HG02885 (cell line): ENCODE results near the gene SLC35F3.
"Not testable (repeated sequence)": the region's sequence is repeated elsewhere in the genome, so short reads cannot be mapped to it uniquely, and the experiment has no call there.

Source experiments
- ATAC-seq: cut with Tn5 transposase; IDR thresholded peaks from one replicate; pipeline ENCODE4 v1.9.1; 2021; ENCODE audit warnings: mild to moderate bottlenecking; ENCODE audit not compliant: unreplicated experiment, poor library complexity

Gene SLC35F3

DNA sequence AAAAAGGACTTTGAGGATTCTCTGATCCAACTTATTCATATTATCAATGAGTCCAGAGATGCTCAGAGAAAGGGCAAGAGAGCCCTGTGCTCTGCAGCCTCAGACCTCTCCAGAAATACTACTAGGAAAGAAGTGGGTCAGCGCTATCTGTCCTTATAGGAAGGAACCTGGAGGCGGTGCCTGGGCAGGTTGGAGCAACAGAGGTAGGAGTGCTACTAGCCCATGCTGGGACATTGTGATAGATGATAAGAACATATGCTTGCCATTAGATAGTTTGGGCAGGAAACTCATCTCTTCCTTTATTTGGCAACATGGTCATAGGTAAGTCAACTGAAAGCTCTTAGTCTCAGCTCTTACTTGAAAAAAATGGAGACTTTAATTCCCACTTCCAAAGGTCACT lies 335.0 kb downstream of the SLC35F3 start:
- no peak for ATAC-seq

DNA sequence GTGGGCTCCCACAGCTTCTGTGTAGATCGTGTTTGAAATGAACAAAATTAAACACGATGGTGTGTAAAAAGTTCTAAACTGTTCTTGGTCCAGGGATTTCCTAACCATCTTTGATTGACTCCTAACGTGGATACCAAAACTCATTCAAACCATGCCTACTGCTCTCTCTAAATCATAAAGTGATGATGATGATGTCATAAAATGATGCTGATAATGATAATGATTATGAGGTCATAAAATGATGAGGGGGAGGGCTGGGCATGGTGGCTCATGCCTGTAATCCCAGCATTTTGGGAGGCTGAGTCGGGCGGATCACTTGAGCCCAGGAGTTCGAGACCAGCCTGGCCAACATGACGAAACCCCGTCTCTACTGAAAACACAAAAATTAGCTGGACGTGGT lies 335.5 kb downstream of the SLC35F3 start:
- no peak for ATAC-seq

DNA sequence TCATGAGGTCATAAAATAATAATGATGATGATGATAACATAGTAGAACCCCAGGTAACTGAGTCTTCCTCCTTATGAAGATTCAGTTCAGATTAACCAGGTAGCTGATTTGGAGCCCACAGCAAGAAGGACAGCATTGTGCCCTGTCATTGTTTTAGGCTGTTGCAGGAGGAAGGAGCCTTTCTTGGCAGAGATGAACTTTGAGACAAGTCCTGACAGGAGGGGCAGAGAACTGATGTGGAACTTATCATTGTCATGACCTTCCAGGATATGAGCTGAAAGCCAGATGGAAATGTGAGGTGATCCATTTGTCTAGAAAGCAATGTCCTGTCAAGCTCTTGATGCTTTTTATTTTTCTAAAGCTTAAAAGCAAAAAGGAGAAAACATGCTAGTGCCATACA lies 336.2 kb downstream of the SLC35F3 start:
- ATAC-seq: no peak

DNA sequence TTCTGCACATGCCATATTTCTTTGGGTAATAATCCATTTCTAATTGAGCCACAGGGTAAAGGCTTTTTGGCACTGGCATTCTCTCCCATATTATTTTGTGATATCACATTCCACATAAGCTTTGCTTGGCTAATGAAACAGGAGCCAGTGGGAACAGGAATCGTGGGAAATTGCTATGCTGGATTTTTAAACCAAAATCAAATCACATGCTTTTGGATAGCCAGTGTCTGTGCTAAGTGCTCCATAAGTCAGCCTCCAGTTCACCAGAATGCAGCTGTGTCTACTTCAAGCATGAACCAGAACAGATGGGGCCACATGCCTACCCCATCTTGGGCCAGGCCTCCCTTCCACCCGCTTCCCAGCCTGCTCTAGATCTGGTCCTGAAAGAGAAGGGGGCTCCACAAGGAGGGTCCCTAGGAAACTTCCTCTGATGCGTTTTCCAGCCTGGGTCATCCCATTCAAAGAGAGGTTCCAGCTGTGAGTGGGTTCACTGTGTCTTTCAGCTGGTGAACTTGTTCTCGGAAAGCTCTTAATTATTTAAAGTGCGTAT lies 337.5 kb downstream of the SLC35F3 start:
- no peak for ATAC-seq

DNA sequence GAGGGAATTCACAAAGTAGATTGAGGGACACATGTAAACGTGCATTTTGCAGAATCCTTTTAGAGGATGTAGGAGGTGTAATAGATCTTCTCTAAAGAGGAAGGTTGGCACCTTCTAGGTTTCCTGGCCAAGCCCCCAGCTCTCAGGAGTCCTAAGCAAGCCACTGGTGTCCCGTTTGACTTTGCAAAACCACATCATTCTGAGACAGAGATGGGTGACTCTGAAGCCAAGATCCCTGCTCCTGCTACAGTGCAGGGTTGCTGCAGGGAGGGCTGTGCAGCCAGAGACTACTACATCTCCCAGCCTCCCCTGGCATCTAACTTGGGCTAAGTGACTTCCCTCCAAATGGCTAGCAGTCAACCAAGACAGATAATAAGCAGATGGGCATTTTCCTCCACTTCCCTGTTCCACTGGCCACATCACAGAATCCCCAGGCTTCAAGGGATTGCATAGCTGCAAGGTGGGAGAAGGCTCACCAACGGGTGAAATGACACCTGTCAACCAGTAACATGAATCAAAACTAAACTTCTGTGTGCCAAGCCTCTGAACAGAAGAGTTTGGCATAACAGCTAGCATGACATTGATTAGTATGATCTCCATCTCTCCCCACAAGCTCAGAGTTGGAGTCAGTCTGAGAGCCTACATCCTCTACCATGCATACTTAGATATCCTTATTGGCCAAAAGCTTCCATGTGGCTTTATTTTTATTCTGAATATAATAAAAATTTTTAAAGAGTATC lies 339.2 kb downstream of the SLC35F3 start:
- no peak for ATAC-seq

DNA sequence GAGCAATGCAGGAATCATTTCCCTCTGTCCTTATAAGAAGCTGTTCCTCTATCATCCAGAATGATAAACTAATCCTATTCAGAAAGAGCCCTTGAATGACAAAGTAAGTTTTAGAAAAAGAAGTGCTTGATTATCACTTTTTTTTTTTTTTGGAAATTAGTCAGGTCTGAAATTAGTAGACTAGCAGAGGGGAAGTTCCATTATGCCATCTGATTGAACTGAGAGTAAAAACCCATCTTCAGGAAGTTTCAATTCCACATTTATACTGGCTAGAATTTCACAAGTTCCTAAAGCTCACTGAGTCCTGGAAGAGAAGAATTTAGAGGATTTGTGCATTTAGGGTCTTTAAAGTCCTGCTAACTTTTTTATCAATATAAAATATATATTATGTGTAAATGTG lies 340.0 kb downstream of the SLC35F3 start:
- no peak for ATAC-seq

DNA sequence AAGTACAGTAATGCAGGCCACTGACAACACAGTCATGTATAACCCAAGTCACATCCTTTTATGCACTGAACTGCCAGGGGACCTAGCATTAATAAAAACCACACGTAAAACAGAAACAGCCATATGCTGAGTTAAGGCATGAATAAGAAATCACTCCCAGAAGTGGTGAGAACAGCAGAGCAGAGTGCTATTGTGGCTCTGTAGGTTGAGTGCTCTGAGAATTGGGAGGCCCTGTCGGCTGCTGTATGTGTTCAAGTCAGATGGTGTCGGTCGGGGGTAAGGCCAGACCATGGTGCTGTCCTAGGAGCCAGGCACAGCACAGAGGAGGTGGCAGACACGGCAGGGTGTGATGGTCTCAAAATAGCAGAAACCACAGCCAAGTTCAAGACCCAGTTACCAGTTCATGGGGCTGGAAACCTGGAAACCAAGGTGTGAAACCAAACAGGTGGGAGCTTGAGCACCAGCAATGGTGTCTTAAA lies 342.2 kb downstream of the SLC35F3 start:
- peak; percentile 88 for ATAC-seq

DNA sequence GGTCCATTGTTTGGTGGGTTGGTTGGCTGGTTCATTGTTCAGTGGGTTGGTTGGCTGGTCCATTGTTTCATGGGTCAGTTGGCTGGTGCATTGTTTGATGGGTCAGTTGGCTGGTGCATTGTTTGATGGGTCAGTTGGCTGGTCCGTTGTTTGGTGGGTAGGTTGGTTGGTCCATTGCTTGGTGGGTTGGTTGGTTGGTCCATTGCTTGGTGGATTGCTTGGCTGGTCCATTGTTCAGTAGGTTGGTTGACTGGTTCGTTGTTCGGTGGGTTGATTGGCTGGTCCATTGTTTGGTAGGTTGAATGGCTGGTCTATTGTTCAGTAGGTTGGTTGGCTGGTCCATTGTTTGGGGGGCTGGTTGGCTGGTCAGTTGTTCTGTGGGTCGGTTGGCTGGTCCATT lies 343.3 kb downstream of the SLC35F3 start:
- not testable (repeated sequence) for ATAC-seq

DNA sequence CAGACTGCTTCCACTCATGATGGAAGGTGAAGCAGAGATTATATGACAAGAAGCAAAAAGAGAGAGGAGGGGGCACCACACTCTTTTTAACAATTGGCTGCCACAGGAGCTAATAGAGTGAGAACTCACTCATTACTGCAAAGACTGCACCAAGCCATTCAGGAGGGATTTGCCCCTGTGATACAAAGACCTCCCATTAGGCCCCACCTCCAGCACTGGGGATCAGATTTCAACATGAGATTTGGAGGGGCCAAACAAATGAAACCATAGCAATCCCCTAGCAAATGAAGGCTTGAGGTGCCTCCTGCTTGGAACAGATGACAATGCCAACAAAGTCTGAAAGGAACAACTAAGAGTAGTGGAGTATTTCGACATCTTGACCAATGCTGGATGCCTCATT lies 346.3 kb downstream of the SLC35F3 start:
- no peak for ATAC-seq

DNA sequence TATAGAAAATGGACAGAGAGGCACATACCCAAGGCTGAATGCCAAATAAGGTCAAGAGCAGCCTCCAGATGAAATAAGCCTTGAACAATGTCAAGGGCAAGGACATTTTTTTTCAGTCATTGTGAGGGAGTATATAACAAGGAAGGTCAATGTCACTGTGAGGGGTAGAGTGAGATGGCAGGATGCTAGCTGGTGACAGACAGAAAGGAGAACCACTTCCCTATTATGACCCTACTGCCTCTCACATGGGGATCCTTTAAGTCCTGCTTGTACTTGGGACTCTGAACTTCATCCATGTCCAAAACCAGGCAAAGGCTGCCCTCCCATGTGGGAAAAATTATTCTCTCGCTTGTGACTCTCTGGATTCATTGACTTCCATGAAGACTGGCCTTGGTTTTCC lies 349.3 kb downstream of the SLC35F3 start:
- ATAC-seq: no peak

DNA sequence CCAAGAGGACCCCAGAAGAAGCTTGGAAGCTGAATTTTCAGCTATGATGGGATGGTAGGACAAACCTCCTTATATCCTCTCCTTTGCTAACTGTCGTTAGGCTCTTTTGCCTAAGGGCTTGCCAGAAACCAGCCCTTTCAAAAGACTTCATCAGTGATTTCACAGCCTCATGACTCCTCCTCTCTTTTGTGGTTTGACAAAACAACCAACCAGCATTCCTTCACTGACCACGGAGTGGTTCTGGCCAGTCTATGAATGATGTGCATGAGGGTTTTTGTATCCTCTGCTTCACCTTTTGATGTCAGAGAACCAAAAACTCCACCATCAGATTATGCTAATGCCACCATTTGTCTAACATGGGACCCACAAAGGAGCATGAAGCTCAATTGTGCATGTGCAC lies 351.9 kb downstream of the SLC35F3 start:
- no peak for ATAC-seq

DNA sequence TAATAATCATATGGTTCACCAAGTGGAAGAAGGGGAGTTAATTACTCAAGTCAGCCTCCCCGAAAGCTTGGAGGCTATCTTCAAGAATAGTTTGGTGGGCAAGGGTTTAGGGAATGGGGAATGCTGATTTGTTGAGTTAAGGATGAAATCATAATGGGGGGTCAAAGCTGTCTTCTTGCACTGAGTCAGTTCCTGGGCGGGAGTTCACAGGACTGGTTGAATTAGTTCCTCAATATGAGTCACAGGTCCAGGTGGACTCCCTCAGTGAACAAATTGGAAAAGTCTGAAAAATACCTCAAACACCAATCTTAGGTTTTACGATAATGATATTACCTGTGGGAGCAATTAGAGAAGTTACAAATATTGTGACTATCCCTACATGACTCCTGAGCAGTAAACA lies 353.6 kb downstream of the SLC35F3 start:
- ATAC-seq: no peak

DNA sequence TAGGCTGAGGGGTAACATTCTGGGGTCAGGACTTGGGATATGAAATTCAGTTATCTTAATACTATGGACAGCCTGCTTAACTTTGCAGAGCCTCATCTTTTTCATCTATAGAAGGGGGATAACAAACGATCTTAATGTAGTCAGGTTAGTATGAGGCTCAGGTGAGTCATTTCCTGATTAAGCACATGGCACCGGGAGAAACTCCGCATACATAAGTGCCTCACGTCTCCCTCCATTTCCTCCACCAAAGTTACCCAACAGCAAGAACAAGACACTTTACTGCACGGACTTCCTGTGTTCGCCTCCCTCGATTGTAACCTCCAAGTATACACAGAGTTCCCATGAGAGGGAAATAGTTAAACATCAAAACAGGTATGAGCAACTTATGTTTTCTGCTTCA lies 356.1 kb downstream of the SLC35F3 start:
- no peak for ATAC-seq

DNA sequence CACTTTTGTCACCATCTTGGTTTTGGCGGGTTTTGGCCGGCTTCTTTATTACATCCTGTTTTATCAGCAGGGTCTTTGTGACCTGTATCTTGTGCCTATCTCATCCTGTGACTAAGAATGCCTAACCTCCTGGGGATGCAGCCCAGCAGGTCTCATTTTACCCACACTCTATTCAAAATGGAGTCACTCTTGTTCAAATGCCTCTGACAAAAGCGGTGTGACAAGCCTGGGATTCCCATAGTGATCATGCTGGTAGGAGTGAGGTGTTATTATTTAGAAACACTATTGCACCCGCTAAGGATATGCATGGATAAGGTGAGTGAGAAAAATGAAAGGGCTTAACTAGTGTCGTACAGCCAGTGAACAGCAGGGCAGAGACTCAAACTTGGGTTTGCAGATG lies 357.1 kb downstream of the SLC35F3 start:
- no peak for ATAC-seq

DNA sequence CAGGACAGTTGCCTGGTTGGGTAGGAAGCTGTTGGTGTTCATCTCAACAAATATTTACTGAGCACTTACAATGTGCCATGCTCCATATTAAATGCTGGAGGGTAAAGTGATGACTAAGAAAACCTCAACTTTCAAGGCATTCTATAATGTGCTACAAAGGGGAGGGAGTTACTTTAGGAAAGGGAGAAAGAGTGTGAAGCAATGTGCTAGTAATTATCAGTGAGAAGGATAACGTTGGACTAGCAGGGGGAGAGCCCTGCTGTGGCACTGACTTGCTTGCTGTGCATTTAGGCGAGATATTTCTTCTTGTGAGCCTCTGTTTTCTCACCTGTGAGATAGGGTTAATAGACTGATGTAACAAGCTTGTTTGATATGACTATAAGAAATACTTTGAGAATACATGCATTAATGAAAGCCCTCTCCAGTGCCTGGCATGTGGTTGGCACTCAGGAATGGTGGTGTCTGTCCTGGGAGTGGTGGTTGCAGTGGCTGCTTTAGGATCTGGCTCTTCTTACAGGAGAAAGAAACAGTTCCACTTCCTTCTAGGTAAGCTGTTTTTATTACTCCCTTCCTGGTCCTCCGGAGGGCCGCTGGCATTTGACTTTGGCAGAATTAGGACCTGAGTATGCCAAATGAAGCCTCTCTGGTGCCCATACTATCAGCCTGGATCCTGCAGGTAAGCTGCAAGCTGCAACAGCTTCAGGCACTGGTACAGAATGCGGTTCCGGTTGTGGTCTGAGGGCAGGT lies 357.7 kb downstream of the SLC35F3 start:
- ATAC-seq: no peak

DNA sequence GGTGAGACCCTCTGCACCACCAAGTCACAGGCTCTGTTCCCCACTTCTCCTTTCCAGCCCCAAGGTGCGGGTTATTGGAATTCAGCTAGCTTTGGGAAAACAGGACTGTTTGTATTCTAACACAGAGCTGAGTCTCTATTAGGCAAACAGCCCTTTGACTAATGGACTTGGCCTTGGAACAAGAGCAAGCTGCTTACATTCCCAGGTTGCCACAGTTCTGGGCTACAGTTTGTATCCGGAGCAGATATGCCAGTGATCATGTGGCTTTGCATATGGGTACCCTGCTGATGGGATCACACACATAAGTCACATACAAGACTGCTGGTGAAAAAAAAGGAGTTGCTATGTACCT lies 358.3 kb downstream of the SLC35F3 start:
- ATAC-seq: no peak

DNA sequence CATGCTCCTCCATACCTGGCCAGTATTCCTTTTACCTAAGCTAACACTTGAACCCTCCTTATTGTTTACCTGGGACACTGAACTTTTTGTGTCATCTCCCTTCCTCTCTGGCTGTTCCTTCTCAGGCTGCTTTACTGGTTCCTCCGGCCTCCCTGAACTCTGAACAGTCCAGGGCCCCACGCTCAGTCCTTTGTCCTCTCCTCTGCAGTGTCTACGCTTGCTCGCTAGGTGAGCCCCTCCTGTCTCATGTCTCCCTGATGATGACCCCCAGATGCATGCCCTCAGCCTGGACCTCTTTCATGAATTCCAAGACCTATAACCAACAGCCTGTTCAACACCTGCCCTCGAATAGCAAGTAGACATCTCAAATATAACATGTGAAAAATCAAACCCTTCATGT lies 360.4 kb downstream of the SLC35F3 start:
- no peak for ATAC-seq

DNA sequence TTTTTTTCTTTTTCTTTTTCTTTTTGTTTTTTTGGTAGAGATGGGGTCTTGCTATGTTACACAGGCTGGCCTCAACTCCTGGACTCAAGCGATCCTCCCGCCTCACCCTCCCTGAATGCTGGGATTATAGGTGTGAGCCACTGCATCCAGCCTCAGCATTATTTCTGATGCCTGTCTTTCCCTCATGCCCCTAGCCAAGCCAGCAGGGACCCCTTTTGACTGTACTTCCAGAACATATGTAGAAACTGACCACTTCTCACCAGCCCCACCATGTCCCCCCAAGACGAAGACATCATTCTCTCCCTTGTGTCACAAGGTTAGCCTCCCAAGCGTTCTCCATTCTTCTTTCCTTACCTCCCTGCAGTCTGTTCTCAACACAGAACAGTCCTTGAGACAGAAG lies 360.8 kb downstream of the SLC35F3 start:
- ATAC-seq: no peak

DNA sequence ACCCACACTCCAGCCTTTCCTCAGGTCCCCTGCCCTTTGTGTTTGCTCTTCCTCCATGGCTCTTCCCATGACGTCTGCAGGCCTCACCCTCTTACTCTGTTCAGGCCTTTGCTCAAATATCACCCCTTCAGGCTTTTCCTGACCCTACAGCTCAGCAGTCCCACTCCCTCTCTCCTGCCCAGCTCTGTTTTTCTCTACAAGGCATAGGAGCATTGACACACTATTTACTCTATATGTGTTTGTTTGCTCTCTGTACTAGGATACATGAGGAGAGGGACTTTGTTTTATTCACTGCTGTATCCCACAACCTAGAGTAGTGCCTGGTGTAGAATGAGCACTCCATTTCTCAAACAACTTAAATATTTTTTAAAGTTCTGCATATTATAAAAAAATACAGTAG lies 361.4 kb downstream of the SLC35F3 start:
- no peak for ATAC-seq

DNA sequence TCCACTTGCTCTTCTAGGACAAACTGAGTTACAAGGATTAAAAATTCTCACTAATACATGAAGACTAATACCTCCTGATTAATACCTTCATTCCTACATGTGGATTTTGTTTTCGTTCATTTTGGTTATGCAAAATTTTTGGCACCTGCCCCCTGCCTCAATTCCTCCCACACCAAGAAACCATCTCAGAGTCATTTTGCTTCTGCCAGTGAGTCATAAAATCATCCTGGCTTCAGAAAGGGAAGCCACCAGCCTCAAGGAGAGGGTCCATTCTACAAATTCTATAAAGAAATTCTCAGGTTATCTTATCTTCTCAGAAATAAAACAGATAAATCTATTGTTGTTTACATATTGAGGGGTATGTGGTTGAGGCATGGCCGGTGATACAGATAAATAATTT lies 365.6 kb downstream of the SLC35F3 start:
- no peak for ATAC-seq

DNA sequence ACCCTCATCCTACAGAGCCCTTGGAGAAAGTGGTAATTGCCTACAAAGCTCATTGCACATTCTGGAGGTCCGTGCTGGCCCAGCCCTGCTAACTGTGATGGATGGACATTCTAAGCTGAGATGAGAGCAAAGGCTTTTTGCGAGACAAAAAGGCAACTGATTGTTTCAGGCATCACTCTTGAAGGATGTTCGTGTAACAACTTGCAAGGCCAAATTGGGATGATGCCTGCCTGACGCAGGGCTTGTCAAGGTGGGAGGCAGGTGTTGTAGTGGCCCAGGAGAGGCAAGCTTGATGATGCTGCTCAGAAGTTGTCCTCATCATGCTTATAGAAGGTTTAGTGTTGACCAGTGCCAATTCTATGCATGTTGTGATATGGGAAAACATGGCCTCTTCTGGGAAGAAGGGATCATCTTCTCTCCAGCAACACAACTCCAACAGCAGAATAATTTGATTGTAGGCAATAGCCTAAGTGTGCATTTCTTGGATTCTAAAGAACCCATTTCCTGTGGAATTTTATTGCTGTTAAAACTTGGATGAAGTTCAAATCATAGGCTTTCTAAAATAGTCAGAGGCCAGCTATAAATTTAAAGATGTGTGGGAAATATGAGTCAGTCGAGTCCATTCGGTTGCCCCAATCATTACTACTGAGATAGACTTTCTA lies 366.2 kb downstream of the SLC35F3 start:
- ATAC-seq: no peak
